Mucosa of stomach (tissue), 1 donor: ENCODE data around the gene MEGF6.

Experiments
- H3K27me3 ChIP-seq: one replicate; pipeline ENCODE4 v1.7.0; 2013; ENCODE audit warnings: mild to moderate bottlenecking, low read length; ENCODE audit not compliant: control insufficient read depth, insufficient read depth
- H3K36me3 ChIP-seq: one replicate; pipeline ENCODE4 v1.7.0; 2013; ENCODE audit warnings: low read length; ENCODE audit not compliant: control insufficient read depth, insufficient read depth
- H3K4me1 ChIP-seq: one replicate; pipeline ENCODE4 v1.7.0; 2013; ENCODE audit warnings: mild to moderate bottlenecking, low read length; ENCODE audit not compliant: control insufficient read depth, insufficient read depth
- H3K4me3 ChIP-seq: one replicate; pipeline ENCODE4 v1.7.0; 2013; ENCODE audit warnings: low read length
- H3K9ac ChIP-seq: one replicate; pipeline ENCODE4 v1.7.0; 2013; ENCODE audit warnings: mild to moderate bottlenecking, low read length, moderate library complexity
- H3K9me3 ChIP-seq: one replicate; pipeline ENCODE4 v1.7.0; 2013; ENCODE audit warnings: mild to moderate bottlenecking, low read length, moderate library complexity; ENCODE audit not compliant: control insufficient read depth
- donor health status: Pancreatic carcinoma.

MEGF6 gene

GRCh38 chr1:3452866-3453175, 158.5 kb downstream of the MEGF6 start:
- no peaks in the 10 kb centered on the region for H3K9me3 ChIP-seq
- H3K4me1 ChIP-seq = peaks cover 41% of the 10 kb centered on the region
- H3K27me3 ChIP-seq = no peaks in the 10 kb centered on the region
- H3K4me3 ChIP-seq = no peak overlapping the region
- peak overlapping the region; percentile 29 for H3K9ac ChIP-seq
- no peaks in the 10 kb centered on the region for H3K36me3 ChIP-seq

- H3K9me3 ChIP-seq = no peaks in the 10 kb centered on the region
- H3K4me1 ChIP-seq = peaks cover 35% of the 10 kb centered on the region
- H3K9ac ChIP-seq = peak overlapping the region; percentile 29
- H3K4me3 ChIP-seq = no peak overlapping the region
- H3K27me3 ChIP-seq = no peaks in the 10 kb centered on the region
- H3K36me3 ChIP-seq = no peaks in the 10 kb centered on the region
Observed at GRCh38 chr1:3451994-3452865, 159.1 kb downstream of the MEGF6 start.

- Histone ChIP-seq H3K27me3 (no peaks in the 10 kb centered on the region), H3K4me1 (peaks cover 23% of the 10 kb centered on the region), H3K36me3 (no peaks in the 10 kb centered on the region), H3K4me3 (no peak overlapping the region), H3K9ac (no peak overlapping the region), H3K9me3 (no peaks in the 10 kb centered on the region)
Observed at GRCh38 chr1:3450983-3451382, 160.3 kb downstream of the MEGF6 start.

- H3K9me3 ChIP-seq = no peaks in the 10 kb centered on the region
Observed at GRCh38 chr1:3450202-3450863, 161.0 kb downstream of the MEGF6 start.

GRCh38 chr1:3444736-3445135, 166.6 kb downstream of the MEGF6 start:
- Histone ChIP-seq H3K4me1 (no peaks in the 10 kb centered on the region), H3K36me3 (no peaks in the 10 kb centered on the region), H3K9me3 (no peaks in the 10 kb centered on the region), H3K4me3 (no peak overlapping the region), H3K27me3 (peaks cover 24% of the 10 kb centered on the region), H3K9ac (no peak overlapping the region)

More at GRCh38 chr1:3450202-3450863, 161.0 kb downstream of the MEGF6 start:
- Histone ChIP-seq H3K4me1 (peaks cover 16% of the 10 kb centered on the region), H3K27me3 (no peaks in the 10 kb centered on the region), H3K4me3 (no peak overlapping the region), H3K9ac (no peak overlapping the region), H3K36me3 (no peaks in the 10 kb centered on the region)

- no peaks in the 10 kb centered on the region for H3K36me3 ChIP-seq
- no peak overlapping the region for H3K4me3 ChIP-seq
- H3K9me3 ChIP-seq = no peaks in the 10 kb centered on the region
- H3K9ac ChIP-seq = no peak overlapping the region
- no peaks in the 10 kb centered on the region for H3K4me1 ChIP-seq
- peaks cover 28% of the 10 kb centered on the region for H3K27me3 ChIP-seq
Observed at GRCh38 chr1:3444298-3444697, 167.0 kb downstream of the MEGF6 start.

GRCh38 chr1:3443807-3444206, 167.5 kb downstream of the MEGF6 start:
- H3K9me3 ChIP-seq = no peaks in the 10 kb centered on the region
- H3K4me1 ChIP-seq = no peaks in the 10 kb centered on the region
- no peak overlapping the region for H3K4me3 ChIP-seq
- peaks cover 28% of the 10 kb centered on the region for H3K27me3 ChIP-seq
- no peaks in the 10 kb centered on the region for H3K36me3 ChIP-seq
- no peak overlapping the region for H3K9ac ChIP-seq

- Histone ChIP-seq H3K4me3 (no peak overlapping the region), H3K4me1 (no peaks in the 10 kb centered on the region), H3K9me3 (no peaks in the 10 kb centered on the region), H3K36me3 (no peaks in the 10 kb centered on the region), H3K9ac (no peak overlapping the region), H3K27me3 (peaks cover 28% of the 10 kb centered on the region)
Observed at GRCh38 chr1:3442901-3443300, 168.4 kb downstream of the MEGF6 start.

- Histone ChIP-seq H3K27me3 (peaks cover 28% of the 10 kb centered on the region), H3K4me3 (no peak overlapping the region), H3K9me3 (no peaks in the 10 kb centered on the region), H3K9ac (no peak overlapping the region), H3K36me3 (no peaks in the 10 kb centered on the region), H3K4me1 (no peaks in the 10 kb centered on the region)
Observed at GRCh38 chr1:3442331-3442730, 169.0 kb downstream of the MEGF6 start.

- peaks cover 28% of the 10 kb centered on the region for H3K27me3 ChIP-seq
- H3K36me3 ChIP-seq = no peaks in the 10 kb centered on the region
Observed at GRCh38 chr1:3441880-3442279, 169.4 kb downstream of the MEGF6 start.

GRCh38 chr1:3441410-3441847, 169.9 kb downstream of the MEGF6 start:
- Histone ChIP-seq H3K36me3 (no peaks in the 10 kb centered on the region), H3K4me3 (no peak overlapping the region), H3K4me1 (no peaks in the 10 kb centered on the region), H3K9me3 (no peaks in the 10 kb centered on the region), H3K27me3 (peaks cover 28% of the 10 kb centered on the region), H3K9ac (no peak overlapping the region)

More at GRCh38 chr1:3441880-3442279, 169.4 kb downstream of the MEGF6 start:
- Histone ChIP-seq H3K9me3 (no peaks in the 10 kb centered on the region), H3K4me3 (no peak overlapping the region), H3K9ac (no peak overlapping the region), H3K4me1 (no peaks in the 10 kb centered on the region)

GRCh38 chr1:3440711-3441409, 170.4 kb downstream of the MEGF6 start:
- Histone ChIP-seq H3K9me3 (no peaks in the 10 kb centered on the region), H3K36me3 (no peaks in the 10 kb centered on the region), H3K4me1 (no peaks in the 10 kb centered on the region), H3K27me3 (peaks cover 28% of the 10 kb centered on the region), H3K9ac (no peak overlapping the region), H3K4me3 (no peak overlapping the region)
